Stomach (tissue), 9 donors: ENCODE results near the gene NEK7. TPM values are rescaled to one million over a fixed set of nuclear protein-coding genes. Genes with fewer than 3 reads are reported as not detected.

Experiments
- DNase-seq, 2 donors: peaks; one replicate each; pipeline versions ENCODE4 v3.0.0 to v3.0.0-alpha.2; 2013 to 2019
- H3K27ac ChIP-seq, 5 donors: fragments of 200-600 bp in 4 of 5; sonication (generic) in 4 of 5; one replicate each; pipeline ENCODE4 v1.5.1; 2013 to 2019; ENCODE audit warnings: mild to moderate bottlenecking in 1 of 5, moderate library complexity in 1 of 5
- H3K27me3 ChIP-seq, 3 donors: fragments of 200-600 bp; sonication (generic); one replicate each; pipeline ENCODE4 v1.5.1; 2017 to 2019; ENCODE audit warnings: mixed run types in 1 of 3
- H3K36me3 ChIP-seq, 4 donors: fragments of 200-600 bp; sonication (generic); 1 replicate in 3 of 4; 2 replicates in 1 of 4; pipeline ENCODE4 v1.5.1; 2016 to 2019
- H3K4me1 ChIP-seq, 4 donors: fragments of 200-600 bp; sonication (generic); one replicate each; pipeline ENCODE4 v1.5.1; 2016 to 2019
- H3K4me3 ChIP-seq, 4 donors: fragments of 200-600 bp; sonication (generic) in 3 of 4; one replicate each; pipeline ENCODE4 v1.5.1; 2016 to 2019; ENCODE audit warnings: mild to moderate bottlenecking in 1 of 4
- H3K9me3 ChIP-seq, 4 donors: fragments of 200-600 bp; sonication (generic); one replicate each; pipeline ENCODE4 v1.5.1; 2016 to 2019
- EP300 ChIP-seq: sonication (generic); formaldehyde crosslinking; IDR thresholded peaks from one replicate; pipeline ENCODE4 v1.6.1; 2017; ENCODE audit warnings: antibody characterized with exemption
- POLR2A ChIP-seq, 4 donors: fragments of 450-650 bp; IDR thresholded peaks; one replicate each; pipeline ENCODE4 v1.6.1; 2016; ENCODE audit warnings: antibody characterized with exemption in 4 of 4, control low read depth in 2 of 4, mild to moderate bottlenecking in 1 of 4, moderate library complexity in 1 of 4
- POLR2AphosphoS5 ChIP-seq, 3 donors: sonication (generic); formaldehyde crosslinking; IDR thresholded peaks; one replicate each; pipeline ENCODE4 v1.6.1; 2016; ENCODE audit warnings: antibody characterized with exemption in 3 of 3
- WGBS, 5 donors: extraction: QIAGEN DNeasy Blood & Tissue Kit in 3 of 5; methylation state at CpG; one replicate each; pipeline versions ENCODE4 v1.1.5 to v1.1.7; 2013 to 2018; 5-methylcytosine and 5-hydroxymethylcytosine counted together
- intact Hi-C: fragments of 100-400 bp; cut with DNase I; formaldehyde crosslinking; loops from one replicate; pipeline ENCODE4 v1.15.1; 2023; ENCODE audit warnings: low total_unique reads
- polyA plus RNA-seq, 3 donors: library from polyadenylated mRNA; stranded (reverse); fragments of 200-250 nt; gene quantifications; one replicate each; pipeline ENCODE4 v1.2.3, GENCODE V29; 2013
- total RNA-seq, 5 donors: library from RNA; depleted of rRNA; stranded (reverse); fragments of >200 nt; gene quantifications; one replicate each; pipeline versions ENCODE4 v1.1.0 to v1.2.3, GENCODE V29; 2014 to 2016
- TF ChIP-seq, protein P1 (sequence below), 7 experiments: fragments of 450-650 bp in 4 of 7; fragments of 200-600 bp in 3 of 7; sonication (generic) in 3 of 7; IDR thresholded peaks; one replicate each; pipeline ENCODE4 v1.5.1; 2016 to 2019; ENCODE audit warnings: antibody characterized with exemption in 7 of 7, control low read depth in 2 of 7, mild to moderate bottlenecking in 1 of 7
- donor health status: healthy with polysubstance abuse.
- donor health status: Bipolar disorder and iron deficiency.
- donor health status: healthy.

The NEK7 gene
- total and polyA plus RNA-seq, 8 donors, result 13.2 to 116 (median 35.4) TPM

GRCh38 chr1:198361237-198361767 lies 204.5 kb downstream of the NEK7 start:
- no peaks in the 10 kb centered on the region for H3K9me3 ChIP-seq

DNA sequence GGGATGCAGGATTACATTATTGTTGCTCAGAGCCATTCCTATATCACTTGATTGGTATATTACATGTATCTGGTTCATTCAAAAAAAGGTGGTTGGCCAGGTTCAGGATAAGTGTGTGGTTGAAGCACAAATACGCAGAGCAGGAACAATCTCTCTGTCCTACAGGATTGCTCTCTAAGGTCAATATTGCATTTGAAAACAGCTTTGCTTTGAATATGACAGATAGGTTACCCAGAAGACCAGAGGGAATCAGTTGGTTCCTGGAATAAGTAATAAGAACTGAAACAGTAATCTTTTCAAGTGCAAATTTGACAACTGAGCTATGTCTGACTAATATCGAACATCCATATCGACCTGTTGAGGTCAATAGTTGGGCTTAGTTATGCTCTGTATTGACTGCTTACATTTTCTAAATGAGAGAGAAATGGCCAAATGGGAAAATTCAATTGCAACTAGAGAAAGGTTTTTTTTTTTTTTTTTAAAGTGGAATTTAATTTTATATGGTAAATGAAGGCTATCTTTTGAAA lies 206.9 kb downstream of the NEK7 start:
- 71 to 85% (median 80%) methylated on average over 3 of the region's 3 CpGs for WGBS, 5 donors

More at GRCh38 chr1:198361237-198361767, 204.5 kb downstream of the NEK7 start:
- H3K27ac ChIP-seq, result no peak overlapping the region
- H3K4me3 ChIP-seq, result no peak overlapping the region
- TF ChIP-seq POLR2A (IDR thresholded peaks at IDR 0.05), result no peak
- no peak for TF ChIP-seq EP300
- TF ChIP-seq, protein P1, sequence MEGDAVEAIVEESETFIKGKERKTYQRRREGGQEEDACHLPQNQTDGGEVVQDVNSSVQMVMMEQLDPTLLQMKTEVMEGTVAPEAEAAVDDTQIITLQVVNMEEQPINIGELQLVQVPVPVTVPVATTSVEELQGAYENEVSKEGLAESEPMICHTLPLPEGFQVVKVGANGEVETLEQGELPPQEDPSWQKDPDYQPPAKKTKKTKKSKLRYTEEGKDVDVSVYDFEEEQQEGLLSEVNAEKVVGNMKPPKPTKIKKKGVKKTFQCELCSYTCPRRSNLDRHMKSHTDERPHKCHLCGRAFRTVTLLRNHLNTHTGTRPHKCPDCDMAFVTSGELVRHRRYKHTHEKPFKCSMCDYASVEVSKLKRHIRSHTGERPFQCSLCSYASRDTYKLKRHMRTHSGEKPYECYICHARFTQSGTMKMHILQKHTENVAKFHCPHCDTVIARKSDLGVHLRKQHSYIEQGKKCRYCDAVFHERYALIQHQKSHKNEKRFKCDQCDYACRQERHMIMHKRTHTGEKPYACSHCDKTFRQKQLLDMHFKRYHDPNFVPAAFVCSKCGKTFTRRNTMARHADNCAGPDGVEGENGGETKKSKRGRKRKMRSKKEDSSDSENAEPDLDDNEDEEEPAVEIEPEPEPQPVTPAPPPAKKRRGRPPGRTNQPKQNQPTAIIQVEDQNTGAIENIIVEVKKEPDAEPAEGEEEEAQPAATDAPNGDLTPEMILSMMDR (IDR thresholded peaks at IDR 0.05), result no peak
- no peak for TF ChIP-seq POLR2AphosphoS5 (IDR thresholded peaks at IDR 0.05)
- WGBS, 5 donors, result 90 to 93% (median 93%) methylated on average over 3 of the region's 3 CpGs
- no peaks in the 10 kb centered on the region for H3K36me3 ChIP-seq
- no peaks in the 10 kb centered on the region for H3K27me3 ChIP-seq
- intact Hi-C loops, result no loop called here
- H3K4me1 ChIP-seq, result no peaks in the 10 kb centered on the region
- DNase-seq, result no peak

DNA sequence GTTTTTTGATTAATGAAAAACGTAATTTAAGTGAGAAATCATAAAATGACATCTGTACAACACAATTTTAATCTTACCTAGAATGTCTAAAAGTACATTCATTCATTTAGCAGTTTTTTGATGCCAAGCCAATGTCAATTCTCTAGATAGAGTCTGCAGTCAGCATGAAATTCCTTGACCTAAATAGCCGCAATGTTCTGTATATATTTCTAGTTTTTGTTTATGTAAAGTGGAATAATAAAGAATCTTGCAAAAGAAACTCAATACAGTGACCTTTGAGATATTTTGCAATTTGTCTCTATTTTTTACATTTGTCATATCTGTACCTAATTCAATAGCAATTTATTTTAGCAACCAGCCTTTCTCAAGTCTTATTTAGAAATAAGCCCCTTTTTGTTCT lies 207.7 kb downstream of the NEK7 start:
- TF ChIP-seq, protein P1 (IDR thresholded peaks at IDR 0.05), result no peak
- TF ChIP-seq EP300 (no peak), POLR2A (IDR thresholded peaks at IDR 0.05) (no peak), POLR2AphosphoS5 (IDR thresholded peaks at IDR 0.05) (no peak)
- H3K27ac ChIP-seq, result no peak overlapping the region
- intact Hi-C loops, result no loop called here
- no peaks in the 10 kb centered on the region for H3K4me1 ChIP-seq
- H3K9me3 ChIP-seq, result peaks cover 0 to 3% (median 0%) of the 10 kb centered on the region in 4 donors
- H3K27me3 ChIP-seq, result no peaks in the 10 kb centered on the region
- 25 to 49% (median 27%) methylated on average over 2 of the region's 2 CpGs for WGBS, 5 donors
- no peak for DNase-seq
- no peak overlapping the region for H3K4me3 ChIP-seq
- no peaks in the 10 kb centered on the region for H3K36me3 ChIP-seq

More for the DNA sequence above, 206.9 kb downstream of the NEK7 start:
- DNase-seq, result no peak
- Histone ChIP-seq H3K4me3 (no peak overlapping the region), H3K27ac (no peak overlapping the region), H3K4me1 (no peaks in the 10 kb centered on the region), H3K9me3 (peaks cover 0 to 3% (median 0%) of the 10 kb centered on the region in 4 donors), H3K36me3 (no peaks in the 10 kb centered on the region), H3K27me3 (no peaks in the 10 kb centered on the region)
- TF ChIP-seq, protein P1 (IDR thresholded peaks at IDR 0.05), result no peak
- TF ChIP-seq EP300, result no peak
- no peak for TF ChIP-seq POLR2A (IDR thresholded peaks at IDR 0.05)
- TF ChIP-seq POLR2AphosphoS5 (IDR thresholded peaks at IDR 0.05), result no peak
- intact Hi-C loops, result no loop called here

DNA sequence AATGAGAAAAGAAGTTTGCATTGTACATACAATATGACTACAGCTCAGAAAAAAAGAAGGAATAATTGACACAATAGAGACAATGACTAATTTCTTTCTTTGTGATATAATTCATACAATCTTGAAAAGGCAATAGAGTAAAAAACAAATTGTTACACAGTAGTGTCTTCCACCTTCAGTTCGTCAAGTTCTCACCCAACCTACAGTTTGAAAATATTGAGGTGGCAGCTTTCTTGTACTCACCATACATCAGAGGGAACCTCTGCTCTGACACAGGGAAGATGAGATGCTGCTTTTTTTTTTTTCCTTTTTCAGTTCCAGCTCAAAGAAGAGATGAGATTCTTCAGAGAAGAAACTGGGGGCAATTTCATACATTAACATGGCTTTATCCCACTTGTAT lies 210.5 kb downstream of the NEK7 start:
- no peak overlapping the region for H3K27ac ChIP-seq
- H3K36me3 ChIP-seq, result no peaks in the 10 kb centered on the region
- H3K4me3 ChIP-seq, result no peak overlapping the region
- peaks cover 0 to 3% (median 0%) of the 10 kb centered on the region in 4 donors for H3K9me3 ChIP-seq
- no peak for DNase-seq
- no peak for TF ChIP-seq POLR2A (IDR thresholded peaks at IDR 0.05)
- no peak for TF ChIP-seq POLR2AphosphoS5 (IDR thresholded peaks at IDR 0.05)
- TF ChIP-seq, protein P1 (IDR thresholded peaks at IDR 0.05), result no peak
- no peak for TF ChIP-seq EP300
- H3K27me3 ChIP-seq, result no peaks in the 10 kb centered on the region
- WGBS, 5 donors, result 51 to 97% (median 89%) methylated on average over 1 of the region's 1 CpG
- intact Hi-C loops, result no loop called here
- no peaks in the 10 kb centered on the region for H3K4me1 ChIP-seq
